Measurements from ENCODE around the gene MYH3.

DNA sequence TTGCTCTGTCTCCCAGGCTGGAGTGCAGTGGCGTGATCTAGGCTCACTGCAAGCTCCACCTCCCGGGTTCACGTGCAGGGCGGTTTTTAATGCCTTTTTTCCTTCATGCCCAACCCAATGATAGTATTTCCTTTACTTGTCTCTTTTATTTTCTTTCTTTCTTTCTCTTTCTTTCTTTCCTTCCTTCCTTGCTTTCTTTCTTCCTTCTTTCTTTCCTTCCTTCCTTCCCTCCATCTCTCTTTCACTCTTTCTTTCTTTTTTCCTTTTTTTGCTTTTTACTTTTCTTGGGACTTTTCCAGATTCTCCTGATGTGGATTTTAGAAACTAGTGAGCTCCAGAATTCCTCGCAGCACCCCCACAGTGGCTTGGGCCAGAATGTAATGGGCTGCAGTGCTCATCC lies 3.1 kb downstream of the MYH3 start:
- TF ChIP-seq, protein P1, sequence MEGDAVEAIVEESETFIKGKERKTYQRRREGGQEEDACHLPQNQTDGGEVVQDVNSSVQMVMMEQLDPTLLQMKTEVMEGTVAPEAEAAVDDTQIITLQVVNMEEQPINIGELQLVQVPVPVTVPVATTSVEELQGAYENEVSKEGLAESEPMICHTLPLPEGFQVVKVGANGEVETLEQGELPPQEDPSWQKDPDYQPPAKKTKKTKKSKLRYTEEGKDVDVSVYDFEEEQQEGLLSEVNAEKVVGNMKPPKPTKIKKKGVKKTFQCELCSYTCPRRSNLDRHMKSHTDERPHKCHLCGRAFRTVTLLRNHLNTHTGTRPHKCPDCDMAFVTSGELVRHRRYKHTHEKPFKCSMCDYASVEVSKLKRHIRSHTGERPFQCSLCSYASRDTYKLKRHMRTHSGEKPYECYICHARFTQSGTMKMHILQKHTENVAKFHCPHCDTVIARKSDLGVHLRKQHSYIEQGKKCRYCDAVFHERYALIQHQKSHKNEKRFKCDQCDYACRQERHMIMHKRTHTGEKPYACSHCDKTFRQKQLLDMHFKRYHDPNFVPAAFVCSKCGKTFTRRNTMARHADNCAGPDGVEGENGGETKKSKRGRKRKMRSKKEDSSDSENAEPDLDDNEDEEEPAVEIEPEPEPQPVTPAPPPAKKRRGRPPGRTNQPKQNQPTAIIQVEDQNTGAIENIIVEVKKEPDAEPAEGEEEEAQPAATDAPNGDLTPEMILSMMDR (IDR thresholded peaks at IDR 0.05; ENCODE audit: insufficient read depth, low read length), result no peak
- TF ChIP-seq, protein P2, sequence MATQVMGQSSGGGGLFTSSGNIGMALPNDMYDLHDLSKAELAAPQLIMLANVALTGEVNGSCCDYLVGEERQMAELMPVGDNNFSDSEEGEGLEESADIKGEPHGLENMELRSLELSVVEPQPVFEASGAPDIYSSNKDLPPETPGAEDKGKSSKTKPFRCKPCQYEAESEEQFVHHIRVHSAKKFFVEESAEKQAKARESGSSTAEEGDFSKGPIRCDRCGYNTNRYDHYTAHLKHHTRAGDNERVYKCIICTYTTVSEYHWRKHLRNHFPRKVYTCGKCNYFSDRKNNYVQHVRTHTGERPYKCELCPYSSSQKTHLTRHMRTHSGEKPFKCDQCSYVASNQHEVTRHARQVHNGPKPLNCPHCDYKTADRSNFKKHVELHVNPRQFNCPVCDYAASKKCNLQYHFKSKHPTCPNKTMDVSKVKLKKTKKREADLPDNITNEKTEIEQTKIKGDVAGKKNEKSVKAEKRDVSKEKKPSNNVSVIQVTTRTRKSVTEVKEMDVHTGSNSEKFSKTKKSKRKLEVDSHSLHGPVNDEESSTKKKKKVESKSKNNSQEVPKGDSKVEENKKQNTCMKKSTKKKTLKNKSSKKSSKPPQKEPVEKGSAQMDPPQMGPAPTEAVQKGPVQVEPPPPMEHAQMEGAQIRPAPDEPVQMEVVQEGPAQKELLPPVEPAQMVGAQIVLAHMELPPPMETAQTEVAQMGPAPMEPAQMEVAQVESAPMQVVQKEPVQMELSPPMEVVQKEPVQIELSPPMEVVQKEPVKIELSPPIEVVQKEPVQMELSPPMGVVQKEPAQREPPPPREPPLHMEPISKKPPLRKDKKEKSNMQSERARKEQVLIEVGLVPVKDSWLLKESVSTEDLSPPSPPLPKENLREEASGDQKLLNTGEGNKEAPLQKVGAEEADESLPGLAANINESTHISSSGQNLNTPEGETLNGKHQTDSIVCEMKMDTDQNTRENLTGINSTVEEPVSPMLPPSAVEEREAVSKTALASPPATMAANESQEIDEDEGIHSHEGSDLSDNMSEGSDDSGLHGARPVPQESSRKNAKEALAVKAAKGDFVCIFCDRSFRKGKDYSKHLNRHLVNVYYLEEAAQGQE (IDR thresholded peaks at IDR 0.05; ENCODE audit: insufficient replicate concordance, low read depth), result no peak
- TF ChIP-seq GABPA (IDR thresholded peaks at IDR 0.05; ENCODE audit: low read depth), result no peak
- no peak for TF ChIP-seq POLR2AphosphoS5 (IDR thresholded peaks at IDR 0.05; ENCODE audit: low read depth)
